RWPE2 (cell line): ENCODE data around the gene SIPA1L3.
A peak's percentile ranks its signal among the peaks of the same experiment; 100 is the strongest.

ENCODE experiments used
- ATAC-seq: fragments of 200-7000 bp; cut with Tn5 transposase; 3 replicates; pipeline ENCODE4 v1.9.1; 2021; ENCODE audit warnings: low read depth
- DNase-seq: peaks from one replicate; pipeline ENCODE4 v3.0.0-alpha.2; 2020; ENCODE audit warnings: low spot score
- H3K27ac ChIP-seq: fragments of 450-650 bp; 2 replicates; pipeline ENCODE4 v1.5.1; 2017; ENCODE audit warnings: mild to moderate bottlenecking; ENCODE audit not compliant: poor library complexity, severe bottlenecking
- H3K27me3 ChIP-seq: fragments of 250-450 bp; sonication (Bioruptor Pico); 2 replicates; pipeline ENCODE4 v1.5.1; 2021; ENCODE audit warnings: mild to moderate bottlenecking, moderate library complexity; ENCODE audit not compliant: insufficient read depth, poor library complexity, severe bottlenecking
- H3K36me3 ChIP-seq: fragments of 250-450 bp; sonication (Bioruptor Pico); 2 replicates; pipeline ENCODE4 v1.5.1; 2020; ENCODE audit warnings: low read depth, mild to moderate bottlenecking, moderate library complexity
- H3K4me1 ChIP-seq: fragments of 250-450 bp; sonication (Bioruptor Pico); 2 replicates; pipeline ENCODE4 v1.5.1; 2021; ENCODE audit warnings: mild to moderate bottlenecking, moderate library complexity; ENCODE audit not compliant: insufficient read depth, poor library complexity, severe bottlenecking
- H3K4me3 ChIP-seq: fragments of 250-450 bp; sonication (Bioruptor Pico); 2 replicates; pipeline ENCODE4 v1.5.1; 2021; ENCODE audit warnings: mild to moderate bottlenecking, moderate library complexity; ENCODE audit not compliant: severe bottlenecking
- H3K9me3 ChIP-seq: fragments of 250-450 bp; sonication (Bioruptor Pico); 2 replicates; pipeline ENCODE4 v1.5.1; 2021; ENCODE audit warnings: mild to moderate bottlenecking, moderate library complexity; ENCODE audit not compliant: severe bottlenecking
- TF ChIP-seq, protein P1 (sequence below): fragments of 450-650 bp; IDR thresholded peaks from one replicate; pipeline ENCODE4 v1.5.1; 2017; ENCODE audit warnings: mild to moderate bottlenecking, moderate library complexity; ENCODE audit not compliant: poor library complexity, severe bottlenecking

Gene SIPA1L3

DNA sequence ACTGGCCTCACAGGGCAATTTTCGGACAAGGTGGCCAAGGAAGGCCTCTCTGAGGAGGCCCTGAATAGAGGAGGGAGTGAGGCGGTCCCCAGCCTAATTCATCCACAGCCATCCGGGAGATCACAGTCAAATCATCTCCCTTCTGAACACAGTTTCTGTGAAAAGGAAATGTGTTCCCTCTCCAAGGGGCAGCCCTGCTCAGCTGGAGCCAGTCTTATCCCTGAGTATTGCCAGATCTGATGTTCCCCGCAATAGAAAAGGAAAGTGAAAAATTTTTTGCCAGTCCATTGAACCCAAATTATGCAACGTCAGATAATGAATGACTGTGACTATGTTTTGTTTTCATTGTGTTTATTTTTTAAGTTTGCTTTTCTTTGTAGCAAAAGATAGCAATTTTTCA lies 125.9 kb downstream of the SIPA1L3 start:
- Histone ChIP-seq H3K9me3 (no peaks in the 10 kb centered on the region), H3K4me1 (peaks cover 4% of the 10 kb centered on the region), H3K27me3 (no peaks in the 10 kb centered on the region), H3K27ac (no peak overlapping the region), H3K36me3 (peaks cover 38% of the 10 kb centered on the region), H3K4me3 (no peak overlapping the region)
- TF ChIP-seq, protein P1, sequence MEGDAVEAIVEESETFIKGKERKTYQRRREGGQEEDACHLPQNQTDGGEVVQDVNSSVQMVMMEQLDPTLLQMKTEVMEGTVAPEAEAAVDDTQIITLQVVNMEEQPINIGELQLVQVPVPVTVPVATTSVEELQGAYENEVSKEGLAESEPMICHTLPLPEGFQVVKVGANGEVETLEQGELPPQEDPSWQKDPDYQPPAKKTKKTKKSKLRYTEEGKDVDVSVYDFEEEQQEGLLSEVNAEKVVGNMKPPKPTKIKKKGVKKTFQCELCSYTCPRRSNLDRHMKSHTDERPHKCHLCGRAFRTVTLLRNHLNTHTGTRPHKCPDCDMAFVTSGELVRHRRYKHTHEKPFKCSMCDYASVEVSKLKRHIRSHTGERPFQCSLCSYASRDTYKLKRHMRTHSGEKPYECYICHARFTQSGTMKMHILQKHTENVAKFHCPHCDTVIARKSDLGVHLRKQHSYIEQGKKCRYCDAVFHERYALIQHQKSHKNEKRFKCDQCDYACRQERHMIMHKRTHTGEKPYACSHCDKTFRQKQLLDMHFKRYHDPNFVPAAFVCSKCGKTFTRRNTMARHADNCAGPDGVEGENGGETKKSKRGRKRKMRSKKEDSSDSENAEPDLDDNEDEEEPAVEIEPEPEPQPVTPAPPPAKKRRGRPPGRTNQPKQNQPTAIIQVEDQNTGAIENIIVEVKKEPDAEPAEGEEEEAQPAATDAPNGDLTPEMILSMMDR, result no peak
- no peak for ATAC-seq
- no peak for DNase-seq

DNA sequence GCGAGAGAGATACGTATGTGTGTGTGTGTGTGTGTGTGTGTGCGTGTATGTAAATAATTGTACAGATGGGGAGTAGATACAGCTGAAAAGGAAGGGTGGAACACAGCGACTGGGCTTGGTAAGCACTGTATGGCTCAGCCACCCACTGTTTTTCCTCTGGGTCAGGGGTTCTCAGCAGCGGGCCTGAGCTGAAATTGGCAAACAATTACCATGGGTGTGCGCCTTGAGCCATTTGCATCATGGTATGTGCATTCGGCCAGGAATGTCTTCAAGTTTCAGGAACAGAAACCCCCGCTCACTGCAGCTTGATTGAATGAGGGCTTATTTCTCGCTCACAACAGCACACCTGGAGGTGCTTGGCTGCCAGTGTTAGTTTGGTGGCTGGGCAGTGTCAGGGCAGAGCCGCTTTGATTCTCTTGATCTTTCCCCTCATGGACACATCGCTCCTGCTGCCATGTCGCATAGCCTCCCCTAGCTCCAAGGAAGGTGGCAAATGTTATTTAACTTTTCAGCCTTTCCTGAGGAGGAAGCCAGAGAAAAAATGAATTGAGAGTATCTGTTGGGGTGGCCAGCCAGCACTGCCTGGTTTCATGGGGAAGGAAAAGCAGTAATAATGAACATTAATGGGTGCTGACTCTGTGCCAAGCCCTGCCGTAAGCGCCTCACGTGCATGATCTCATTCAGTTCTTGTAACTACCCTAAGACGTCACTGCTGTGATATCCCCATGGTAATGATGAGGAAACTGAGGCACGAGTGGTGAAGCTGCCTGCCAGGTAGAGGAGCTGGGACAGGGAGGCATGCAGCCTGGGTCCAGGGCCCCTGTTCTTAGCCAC lies 126.9 kb downstream of the SIPA1L3 start:
- Histone ChIP-seq H3K4me1 (peaks cover 4% of the 10 kb centered on the region), H3K4me3 (no peak overlapping the region), H3K9me3 (no peaks in the 10 kb centered on the region), H3K27ac (peak overlapping the region; percentile 11), H3K27me3 (no peaks in the 10 kb centered on the region), H3K36me3 (peaks cover 29% of the 10 kb centered on the region)
- no peak for ATAC-seq
- TF ChIP-seq, protein P1, result no peak
- DNase-seq, result no peak

DNA sequence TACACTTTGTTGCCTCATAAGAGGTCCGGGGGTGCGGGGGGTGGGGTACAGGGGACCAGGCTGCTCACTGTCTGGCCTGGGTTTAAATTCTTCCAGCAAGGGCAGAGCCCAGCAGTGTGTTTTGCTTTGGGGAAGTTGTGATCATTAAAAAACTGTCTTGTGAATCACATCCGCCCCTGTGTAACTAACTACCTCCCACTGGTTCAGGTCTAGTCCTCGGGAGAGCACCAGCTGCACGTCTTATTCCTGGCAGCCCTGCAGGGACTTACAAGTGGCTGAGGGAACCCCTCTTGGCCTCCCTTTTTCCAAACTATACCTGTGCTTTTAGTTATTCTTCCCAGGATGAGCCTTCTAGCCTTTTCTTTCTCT lies 127.5 kb downstream of the SIPA1L3 start:
- H3K27me3 ChIP-seq, result no peaks in the 10 kb centered on the region
- peaks cover 4% of the 10 kb centered on the region for H3K4me1 ChIP-seq
- TF ChIP-seq, protein P1, result no peak
- DNase-seq, result no peak
- peaks cover 23% of the 10 kb centered on the region for H3K36me3 ChIP-seq
- ATAC-seq, result no peak; the same call in 2 of the 3 replicates
- H3K4me3 ChIP-seq, result no peak overlapping the region
- no peaks in the 10 kb centered on the region for H3K9me3 ChIP-seq
- H3K27ac ChIP-seq, result peak overlapping the region; percentile 11

DNA sequence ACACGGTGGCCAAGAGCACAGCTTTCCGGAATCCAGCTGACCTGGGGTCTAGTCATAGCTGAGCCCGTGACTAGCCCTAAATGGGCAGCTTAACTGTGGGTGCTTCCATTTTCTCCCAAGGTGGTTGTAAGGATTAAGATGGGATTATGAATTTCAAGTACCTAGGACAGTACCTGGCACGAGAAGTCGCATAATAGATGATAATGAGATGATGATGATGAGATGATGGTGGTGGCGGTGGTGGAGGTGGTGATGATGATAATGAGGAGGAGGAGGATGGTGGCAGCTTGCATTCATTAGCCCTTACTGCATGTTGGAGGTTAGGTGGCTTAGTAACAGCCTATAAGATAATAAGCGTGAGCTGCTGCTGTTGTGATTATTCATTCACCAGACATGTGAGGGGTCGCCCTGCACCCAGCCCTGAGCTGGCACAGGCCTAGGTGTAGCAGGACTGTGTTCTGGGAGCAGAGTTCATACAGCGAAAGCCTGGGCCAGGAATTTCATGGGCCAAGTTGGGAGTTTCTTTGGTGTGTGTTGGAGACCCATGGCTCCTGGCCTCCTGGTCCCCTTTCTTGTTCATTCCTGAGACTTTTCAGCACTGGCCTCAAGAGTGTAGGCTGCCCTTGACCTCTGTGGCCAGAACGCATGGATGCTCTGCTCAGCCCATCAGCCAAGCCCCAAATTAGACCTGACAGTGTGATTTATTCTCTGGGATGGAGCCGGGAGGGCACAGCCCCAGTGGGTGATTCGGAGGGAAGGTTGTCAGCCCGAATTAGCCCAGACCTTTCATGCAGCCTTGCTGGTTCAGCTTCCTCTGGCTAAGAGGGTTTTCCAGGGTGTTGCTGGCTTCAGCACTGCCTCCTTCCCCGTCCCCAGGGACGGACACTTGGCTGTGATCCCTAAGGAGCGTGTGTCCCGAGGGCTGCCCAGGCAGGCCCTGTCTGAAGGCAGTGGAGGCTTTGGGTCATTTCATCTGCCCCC lies 128.8 kb downstream of the SIPA1L3 start:
- TF ChIP-seq, protein P1, result no peak
- ATAC-seq (no peak), DNase-seq (no peak)
- H3K27ac ChIP-seq, result peak overlapping the region; percentile 82
- peaks cover 9% of the 10 kb centered on the region for H3K36me3 ChIP-seq
- H3K9me3 ChIP-seq, result no peaks in the 10 kb centered on the region
- H3K4me1 ChIP-seq, result peaks cover 16% of the 10 kb centered on the region
- no peaks in the 10 kb centered on the region for H3K27me3 ChIP-seq
- H3K4me3 ChIP-seq, result no peak overlapping the region
